Measurements from ENCODE around the gene CACNA2D3.

The CACNA2D3 gene

DNA sequence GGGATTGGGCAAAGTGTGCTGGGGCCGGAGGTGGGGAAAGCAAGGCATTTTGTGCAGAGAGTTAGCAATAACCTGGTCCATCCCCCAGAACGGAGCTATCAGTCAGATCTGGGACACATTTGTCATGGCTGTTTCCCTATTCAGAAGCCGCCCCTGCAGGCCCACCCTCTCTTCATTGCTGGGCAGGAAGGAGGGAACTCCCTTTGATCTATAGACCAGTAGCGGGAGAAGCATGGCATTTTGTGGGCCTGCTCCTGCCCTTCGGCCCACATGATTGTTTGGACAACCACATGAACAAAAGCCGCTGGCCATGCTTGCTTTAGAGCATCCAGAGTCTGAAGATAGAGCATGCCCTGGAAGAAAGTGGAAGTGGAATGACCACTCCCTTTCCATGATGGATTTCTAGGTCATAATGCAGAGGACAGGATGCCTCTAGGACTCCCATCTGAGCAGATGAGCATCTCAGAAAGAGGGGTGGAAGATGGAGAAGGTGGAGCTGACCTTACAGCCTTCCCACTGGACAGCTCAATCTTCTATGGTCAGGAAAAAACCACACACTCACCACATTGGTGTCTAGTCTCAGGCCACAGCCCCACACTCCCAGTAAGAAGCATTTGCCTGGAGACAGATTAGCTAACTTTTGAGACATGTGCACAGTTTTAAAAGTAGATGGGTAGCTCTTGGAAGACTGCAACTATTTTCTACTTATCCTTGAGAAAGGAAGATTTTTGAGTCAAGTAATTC lies 817.4 kb downstream of the CACNA2D3 start:
- TF ChIP-seq, protein P1, sequence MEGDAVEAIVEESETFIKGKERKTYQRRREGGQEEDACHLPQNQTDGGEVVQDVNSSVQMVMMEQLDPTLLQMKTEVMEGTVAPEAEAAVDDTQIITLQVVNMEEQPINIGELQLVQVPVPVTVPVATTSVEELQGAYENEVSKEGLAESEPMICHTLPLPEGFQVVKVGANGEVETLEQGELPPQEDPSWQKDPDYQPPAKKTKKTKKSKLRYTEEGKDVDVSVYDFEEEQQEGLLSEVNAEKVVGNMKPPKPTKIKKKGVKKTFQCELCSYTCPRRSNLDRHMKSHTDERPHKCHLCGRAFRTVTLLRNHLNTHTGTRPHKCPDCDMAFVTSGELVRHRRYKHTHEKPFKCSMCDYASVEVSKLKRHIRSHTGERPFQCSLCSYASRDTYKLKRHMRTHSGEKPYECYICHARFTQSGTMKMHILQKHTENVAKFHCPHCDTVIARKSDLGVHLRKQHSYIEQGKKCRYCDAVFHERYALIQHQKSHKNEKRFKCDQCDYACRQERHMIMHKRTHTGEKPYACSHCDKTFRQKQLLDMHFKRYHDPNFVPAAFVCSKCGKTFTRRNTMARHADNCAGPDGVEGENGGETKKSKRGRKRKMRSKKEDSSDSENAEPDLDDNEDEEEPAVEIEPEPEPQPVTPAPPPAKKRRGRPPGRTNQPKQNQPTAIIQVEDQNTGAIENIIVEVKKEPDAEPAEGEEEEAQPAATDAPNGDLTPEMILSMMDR (IDR thresholded peaks at IDR 0.05; ENCODE audit: insufficient read depth, low read depth, low read length, missing control alignments): no peak
- H3K4me3 ChIP-seq (ENCODE audit: low read depth, low read length): no peak overlapping the region
- no peak for DNase-seq (ENCODE audit: low read depth)

DNA sequence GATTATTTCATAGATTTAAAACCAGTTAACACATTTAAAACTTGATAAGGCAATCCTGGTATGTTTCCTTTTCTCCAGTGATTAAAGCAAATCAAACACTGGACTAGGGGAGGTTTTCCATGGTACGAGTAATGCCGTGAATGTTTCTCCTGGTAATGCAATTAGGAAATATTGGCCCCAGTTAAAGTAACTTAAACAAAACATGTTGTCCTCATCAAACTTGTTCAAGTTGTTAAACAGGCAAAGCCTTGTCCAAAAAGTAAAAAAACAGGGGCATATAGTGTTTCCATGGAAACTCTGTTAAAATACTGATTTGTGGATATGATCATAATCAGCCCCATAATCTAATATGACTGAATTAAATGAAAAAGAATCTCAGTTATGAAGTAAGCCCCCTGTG lies 818.6 kb downstream of the CACNA2D3 start:
- TF ChIP-seq, protein P1 (IDR thresholded peaks at IDR 0.05; ENCODE audit: insufficient read depth, low read depth, low read length, missing control alignments): no peak
- no peak for DNase-seq (ENCODE audit: low read depth)
- no peak overlapping the region for H3K4me3 ChIP-seq (ENCODE audit: low read depth, low read length)

DNA sequence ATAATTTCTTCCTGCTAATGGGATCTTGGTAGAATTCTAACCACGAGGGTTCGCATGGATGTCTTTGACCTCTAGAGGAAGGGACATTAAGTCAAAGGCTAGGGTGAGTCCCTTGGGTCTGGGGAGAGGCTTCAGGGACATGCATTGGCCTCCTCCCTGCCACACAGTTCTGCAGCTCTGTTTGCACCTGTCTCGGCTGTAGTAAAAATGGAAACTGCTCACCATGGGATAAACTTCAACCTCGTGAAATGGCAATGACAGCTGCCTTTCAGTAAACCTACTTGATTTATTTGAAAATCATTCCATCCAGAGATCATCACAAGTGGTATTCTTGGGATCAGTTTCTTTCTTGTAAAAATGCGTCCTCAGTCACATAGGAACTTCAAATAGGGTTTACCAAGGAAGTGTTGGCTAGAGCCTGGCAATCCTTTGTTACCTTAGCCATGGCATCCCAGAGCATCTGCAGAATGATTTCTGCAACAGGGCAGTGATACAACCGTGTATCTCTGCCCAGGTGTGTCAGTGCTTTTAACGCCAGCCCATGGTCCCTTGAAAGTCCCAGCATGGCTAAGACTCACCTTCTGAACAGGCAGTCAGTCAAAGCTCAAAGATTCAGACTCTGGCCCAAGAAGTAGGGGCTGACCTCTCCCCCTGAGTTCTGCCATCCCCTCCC lies 819.5 kb downstream of the CACNA2D3 start:
- DNase-seq (ENCODE audit: low read depth): no peak
- H3K4me3 ChIP-seq (ENCODE audit: low read depth, low read length): no peak overlapping the region
- TF ChIP-seq, protein P1 (IDR thresholded peaks at IDR 0.05; ENCODE audit: insufficient read depth, low read depth, low read length, missing control alignments): no peak

DNA sequence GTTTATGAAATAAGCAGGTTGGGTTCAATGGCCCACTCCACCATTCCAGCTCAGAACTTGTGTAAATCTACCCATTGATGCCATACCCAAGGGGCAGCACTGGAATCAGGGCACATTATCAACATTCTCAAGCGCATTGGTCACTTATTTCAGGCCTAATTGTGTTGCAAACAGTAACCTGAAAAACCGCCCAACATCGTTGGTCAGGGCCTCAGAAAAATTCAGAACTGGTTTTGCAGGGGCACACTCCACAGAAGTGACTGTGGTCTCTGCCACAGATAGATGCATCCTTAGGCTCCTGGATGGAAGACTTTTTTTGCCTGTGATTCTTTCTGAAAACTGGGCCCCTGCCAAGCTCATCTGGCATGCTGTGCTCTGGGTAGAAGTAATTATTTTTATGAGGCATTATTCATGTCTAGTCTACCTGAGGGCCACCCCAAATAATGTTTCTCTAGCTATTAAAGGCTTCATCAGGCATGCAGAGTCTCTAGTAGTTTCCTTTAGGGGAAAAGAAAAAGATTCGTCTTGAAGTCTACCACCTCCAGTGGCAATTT lies 827.2 kb downstream of the CACNA2D3 start:
- TF ChIP-seq, protein P1 (IDR thresholded peaks at IDR 0.05; ENCODE audit: insufficient read depth, low read depth, low read length, missing control alignments): no peak
- no peak overlapping the region for H3K4me3 ChIP-seq (ENCODE audit: low read depth, low read length)
- DNase-seq (ENCODE audit: low read depth): no peak

DNA sequence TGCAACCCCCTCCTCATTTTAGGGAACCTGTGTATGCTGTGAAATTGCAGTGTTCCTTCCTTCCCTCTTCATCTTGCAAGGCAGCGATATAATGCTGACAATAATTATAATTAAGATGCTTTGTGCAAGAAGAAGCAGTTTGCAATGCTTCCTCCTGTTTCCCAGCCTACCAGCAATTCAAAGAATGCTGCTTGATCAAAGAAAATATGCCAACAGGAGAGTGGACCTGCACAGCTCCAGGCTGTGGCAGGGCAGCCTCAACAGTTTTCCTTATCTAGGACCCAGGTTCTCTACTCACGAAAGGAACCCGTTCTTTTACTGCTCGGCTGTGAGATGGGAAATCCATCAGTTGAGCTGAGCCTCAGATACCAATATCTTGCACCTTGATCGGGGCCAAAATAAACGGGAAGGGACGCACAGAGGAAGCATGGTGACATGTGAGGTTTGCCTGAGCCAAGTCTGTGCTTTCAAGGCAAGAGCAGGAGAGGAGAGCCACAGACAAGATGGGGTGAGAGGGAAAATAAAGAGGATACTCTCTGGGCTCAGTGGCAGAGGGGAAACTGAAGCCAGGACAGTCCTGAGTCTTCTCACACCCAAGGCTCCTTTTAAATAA lies 828.1 kb downstream of the CACNA2D3 start:
- no peak overlapping the region for H3K4me3 ChIP-seq (ENCODE audit: low read depth, low read length)
- TF ChIP-seq, protein P1 (IDR thresholded peaks at IDR 0.05; ENCODE audit: insufficient read depth, low read depth, low read length, missing control alignments): no peak
- DNase-seq (ENCODE audit: low read depth): no peak

DNA sequence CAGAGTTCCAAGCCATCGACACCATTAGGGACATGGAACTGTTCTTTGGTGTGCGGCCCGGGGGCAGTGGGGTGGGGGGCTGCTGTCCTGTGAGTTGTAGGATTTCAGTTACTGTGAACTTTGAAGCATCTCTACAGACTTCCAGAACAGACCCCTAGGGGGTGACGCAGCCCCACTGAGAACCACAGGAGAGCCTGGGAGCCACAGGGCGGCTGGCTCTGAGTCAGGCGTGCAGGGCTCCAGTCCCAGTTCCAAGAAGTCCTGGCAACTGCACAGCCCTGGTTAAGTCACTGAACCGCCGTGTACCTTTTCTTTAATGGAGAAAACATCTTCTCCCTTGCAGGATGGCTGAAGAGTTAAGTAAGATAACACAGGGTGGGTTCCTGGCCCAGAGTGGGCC lies 829.1 kb downstream of the CACNA2D3 start:
- TF ChIP-seq, protein P1 (IDR thresholded peaks at IDR 0.05; ENCODE audit: insufficient read depth, low read depth, low read length, missing control alignments): peak; percentile 12
- peak; percentile 4 for DNase-seq (ENCODE audit: low read depth)
- no peak overlapping the region for H3K4me3 ChIP-seq (ENCODE audit: low read depth, low read length)
